ENCODE data around the gene SCNN1A. TPM values are rescaled to one million over a fixed set of nuclear protein-coding genes. Genes with fewer than 3 reads are reported as not detected.

The SCNN1A gene
- total RNA-seq, 1 donor from 2014 or later = 0.46 TPM

- DNase-seq (ENCODE audit: missing footprints) (no peak), ATAC-seq (peak; percentile 21)
- intact Hi-C loops (cut with DNase I) = loop anchor here (5.0 kb wide), 1 partner anchor 205 kb away; the partner anchor contains the start of gene GAPDH
Observed at GRCh38 chr12:6327229-6328041, 47.9 kb downstream of the SCNN1A start.

GRCh38 chr12:6326316-6327228, 48.8 kb downstream of the SCNN1A start:
- ATAC-seq (peak; percentile 64), DNase-seq (ENCODE audit: missing footprints) (no peak)
- intact Hi-C loops (cut with DNase I) = loop anchor here (5.0 kb wide), 1 partner anchor 206 kb away; the partner anchor contains the start of gene GAPDH

- ATAC-seq = no peak
Observed at GRCh38 chr12:6324936-6325750, 50.2 kb downstream of the SCNN1A start.

GRCh38 chr12:6323995-6324711, 51.2 kb downstream of the SCNN1A start:
- intact Hi-C loops (cut with DNase I) = loop anchor here (1.0 kb wide), 1 partner anchor 147 kb away; no protein-coding TSS in a partner anchor
- no peak for ATAC-seq
- no peak for DNase-seq (ENCODE audit: missing footprints)

More at GRCh38 chr12:6324936-6325750, 50.2 kb downstream of the SCNN1A start:
- intact Hi-C loops (cut with DNase I) = loop anchor here (5.0 kb wide), 1 partner anchor 207 kb away; the partner anchor contains the start of gene GAPDH
- no peak for DNase-seq (ENCODE audit: missing footprints)

- DNase-seq (ENCODE audit: missing footprints) = peak; percentile 70
- ATAC-seq = peak; percentile 51
- intact Hi-C loops (cut with DNase I) = loop anchor here (1.0 kb wide), 1 partner anchor 148 kb away; no protein-coding TSS in a partner anchor
Observed at GRCh38 chr12:6323340-6323994, 51.9 kb downstream of the SCNN1A start.

- intact Hi-C loops (cut with DNase I) = loop anchor here (1.0 kb wide), 1 partner anchor 148 kb away; no protein-coding TSS in a partner anchor
- no peak for DNase-seq (ENCODE audit: missing footprints)
Observed at GRCh38 chr12:6322969-6323339, 52.4 kb downstream of the SCNN1A start.

GRCh38 chr12:6322352-6322751, 53.0 kb downstream of the SCNN1A start:
- intact Hi-C loops (cut with DNase I) = no loop called here
- DNase-seq (ENCODE audit: missing footprints) (no peak), ATAC-seq (no peak)

More at GRCh38 chr12:6322969-6323339, 52.4 kb downstream of the SCNN1A start:
- ATAC-seq = no peak

GRCh38 chr12:6321905-6322304, 53.5 kb downstream of the SCNN1A start:
- DNase-seq (ENCODE audit: missing footprints) = no peak
- ATAC-seq = no peak
- intact Hi-C loops (cut with DNase I) = no loop called here

- intact Hi-C loops (cut with DNase I) = no loop called here
- ATAC-seq (no peak), DNase-seq (ENCODE audit: missing footprints) (no peak)
Observed at GRCh38 chr12:6319446-6319845, 55.9 kb downstream of the SCNN1A start.

GRCh38 chr12:6318440-6318879, 56.9 kb downstream of the SCNN1A start:
- intact Hi-C loops (cut with DNase I) = no loop called here
- no peak for DNase-seq (ENCODE audit: missing footprints)

GRCh38 chr12:6317693-6318439, 57.5 kb downstream of the SCNN1A start:
- no peak for ATAC-seq
- no peak for DNase-seq (ENCODE audit: missing footprints)
- intact Hi-C loops (cut with DNase I) = no loop called here

More at GRCh38 chr12:6318440-6318879, 56.9 kb downstream of the SCNN1A start:
- no peak for ATAC-seq

- ATAC-seq (no peak), DNase-seq (ENCODE audit: missing footprints) (no peak)
- intact Hi-C loops (cut with DNase I) = no loop called here
Observed at GRCh38 chr12:6316921-6317692, 58.3 kb downstream of the SCNN1A start.

- intact Hi-C loops (cut with DNase I) = no loop called here
- DNase-seq (ENCODE audit: missing footprints) (no peak), ATAC-seq (no peak)
Observed at GRCh38 chr12:6315704-6316597, 59.4 kb downstream of the SCNN1A start.

GRCh38 chr12:6315184-6315583, 60.2 kb downstream of the SCNN1A start:
- ATAC-seq (no peak), DNase-seq (ENCODE audit: missing footprints) (no peak)
- intact Hi-C loops (cut with DNase I) = no loop called here

GRCh38 chr12:6314776-6315175, 60.6 kb downstream of the SCNN1A start:
- DNase-seq (ENCODE audit: missing footprints) = no peak
- intact Hi-C loops (cut with DNase I) = no loop called here
- no peak for ATAC-seq
